Spleen (tissue), 7 donors: ENCODE results near the gene ZNF214.

Experiments used
- CTCF ChIP-seq, 11 experiments: fragments of 200-600 bp in 7 of 11; fragments of 450-650 bp in 4 of 11; sonication (generic) in 4 of 11; IDR thresholded peaks in 8 of 11; conservative IDR thresholded peaks in 3 of 11; 1 replicate in 7 of 11; 2 replicates in 4 of 11; pipeline versions ENCODE4 v1.4.0 to v1.8.0; 2016 to 2021; ENCODE audit warnings: antibody characterized with exemption in 11 of 11, inconsistent platforms in 4 of 11, mild to moderate bottlenecking in 1 of 11
- POLR2A ChIP-seq, 3 donors: fragments of 450-650 bp; IDR thresholded peaks; one replicate each; pipeline ENCODE4 v1.5.1; 2017; ENCODE audit warnings: antibody characterized with exemption in 3 of 3, mild to moderate bottlenecking in 1 of 3
- POLR2AphosphoS5 ChIP-seq, 3 donors: sonication (generic); formaldehyde crosslinking; IDR thresholded peaks; one replicate each; pipeline ENCODE4 v1.5.1; 2017; ENCODE audit warnings: antibody characterized with exemption in 3 of 3
- donor health status: DM: no; HTN: no; CAD: no; lungs with moderate emphysema.
- donor health status: DM: no; HTN: no; CAD: no.
- donor health status: DM: no; HTN: no; CAD: no.

- TF ChIP-seq CTCF (IDR thresholded peaks at IDR 0.05 in 8 of 11, conservative IDR thresholded peaks at IDR 0.05 in 3 of 11) (no peak), POLR2A (IDR thresholded peaks at IDR 0.05) (no peak), POLR2AphosphoS5 (IDR thresholded peaks at IDR 0.05) (no peak)
Measured at GRCh38 chr11:6968816-6969215, 51.3 kb downstream of the ZNF214 start.
